ENCODE measurements around the gene KRT86. TPM values are rescaled to one million over a fixed set of nuclear protein-coding genes. Genes with fewer than 3 reads are reported as not detected.

The KRT86 gene
- total and polyA plus RNA-seq, 2 experiments from 2014 or later: 0.16 TPM; not detected in 1

GRCh38 chr12:52319097-52319496 is 44.7 kb downstream of the KRT86 start:
- no peak for TF ChIP-seq POLR2AphosphoS5 (IDR thresholded peaks at IDR 0.05; ENCODE audit: low read depth)
- TF ChIP-seq EZH2 (IDR thresholded peaks at IDR 0.05; ENCODE audit: low read depth, unreplicated experiment): no peak
- peak; percentile 10 to 43; a peak in 2 of 4 replicates for TF ChIP-seq CTCF (conservative IDR thresholded peaks at IDR 0.05; ENCODE audit: low read depth in 2 of 2)
- TF ChIP-seq JUNB (IDR thresholded peaks at IDR 0.05; ENCODE audit: unreplicated experiment): no peak

GRCh38 chr12:52320784-52321400 is 46.4 kb downstream of the KRT86 start, which contains the start of gene KRT83:
KRT83 (minus strand) TSS chr12:52321398; CDS start chr12:52321335, 63 bp downstream.
- no peaks in the 10 kb centered on the region for H3K79me2 ChIP-seq (replicated peaks; ENCODE audit: insufficient read depth)
- Mint-ChIP-seq H3K4me3 (no peak within 1 kb of the TSS), H3K27ac (no peak within 1 kb of the TSS), H3K36me3 (ENCODE audit: low read depth) (no peaks in the 10 kb centered on the region), H3K9me3 (no peaks in the 10 kb centered on the region), H3K27me3 (ENCODE audit: insufficient read depth, low read depth, poor library complexity) (peaks cover 13% of the 10 kb centered on the region), H3K4me1 (no peaks in the 10 kb centered on the region)
- no peaks in the 10 kb centered on the region for H3K36me3 ChIP-seq (ENCODE audit: insufficient read depth)
- H3K4me1 ChIP-seq (ENCODE audit: insufficient read depth): no peaks in the 10 kb centered on the region
- H3K4me3 ChIP-seq: no peak within 1 kb of the TSS
- DNase-seq (ENCODE audit: low spot score) (no peak), ATAC-seq (peak; percentile 29; the same call in 1 of the 3 replicates)
- no peaks in the 10 kb centered on the region for H4K20me1 ChIP-seq (replicated peaks; ENCODE audit: insufficient read depth)
- TF ChIP-seq EZH2 (IDR thresholded peaks at IDR 0.05; ENCODE audit: low read depth, unreplicated experiment) (no peak), ETS1 (IDR thresholded peaks at IDR 0.05) (no peak), CTCF (conservative IDR thresholded peaks at IDR 0.05; ENCODE audit: low read depth in 2 of 2) (peak in 1 of 2 experiments; percentile 26; a peak in 1 of 4 replicates), ZNF331 (CRISPR knock-in tag; IDR thresholded peaks at IDR 0.05; ENCODE audit: low read depth) (no peak), NANOG (IDR thresholded peaks at IDR 0.05; ENCODE audit: borderline replicate concordance) (no peak), EZH2phosphoT487 (IDR thresholded peaks at IDR 0.05; ENCODE audit: unreplicated experiment) (no peak), ZNF462 (CRISPR knock-in tag; IDR thresholded peaks at IDR 0.05) (no peak)
- no peak within 1 kb of the TSS for H2AFZ ChIP-seq
- no peaks in the 10 kb centered on the region for H3K9me2 ChIP-seq (ENCODE audit: insufficient read depth)
- H3K27ac ChIP-seq (ENCODE audit: low read depth): no peak within 1 kb of the TSS
- no peaks in the 10 kb centered on the region for H3K27me3 ChIP-seq (ENCODE audit: insufficient read depth)
- H3F3A ChIP-seq (replicated peaks; ENCODE audit: low read depth): no peaks in the 10 kb centered on the region
- no peak within 1 kb of the TSS for H3K4me2 ChIP-seq

More at GRCh38 chr12:52319097-52319496, 44.7 kb downstream of the KRT86 start:
- Histone ChIP-seq H3K79me2 (replicated peaks; ENCODE audit: insufficient read depth) (no peaks in the 10 kb centered on the region), H3F3A (replicated peaks; ENCODE audit: low read depth) (no peaks in the 10 kb centered on the region), H3K27ac (ENCODE audit: low read depth) (no peak overlapping the region), H3K9me2 (ENCODE audit: insufficient read depth) (no peaks in the 10 kb centered on the region), H3K4me2 (no peak overlapping the region), H3K4me1 (ENCODE audit: insufficient read depth) (no peaks in the 10 kb centered on the region), H3K36me3 (ENCODE audit: insufficient read depth) (no peaks in the 10 kb centered on the region), H4K20me1 (replicated peaks; ENCODE audit: insufficient read depth) (no peaks in the 10 kb centered on the region), H2AFZ (no peak overlapping the region), H3K4me3 (no peak overlapping the region), H3K27me3 (ENCODE audit: insufficient read depth) (no peaks in the 10 kb centered on the region)
- Mint-ChIP-seq H3K27me3 (ENCODE audit: insufficient read depth, low read depth, poor library complexity) (peaks cover 13% of the 10 kb centered on the region), H3K27ac (no peak overlapping the region), H3K4me3 (no peak overlapping the region), H3K36me3 (ENCODE audit: low read depth) (no peaks in the 10 kb centered on the region), H3K9me3 (no peaks in the 10 kb centered on the region), H3K4me1 (no peaks in the 10 kb centered on the region)
- DNase-seq (ENCODE audit: low spot score) (peak; percentile 29), ATAC-seq (peak; percentile 47)
